Superior temporal gyrus (tissue), 1 donor: ENCODE measurements around the gene LARP1.

ENCODE experiments used
- DNase-seq: peaks from one replicate; pipeline ENCODE4 v3.0.0-alpha.2; 2016; ENCODE audit errors: extremely low spot score

LARP1 gene

GRCh38 chr5:154762261-154762660 lies 7.1 kb downstream of the LARP1 start:
- no peak for DNase-seq

DNA sequence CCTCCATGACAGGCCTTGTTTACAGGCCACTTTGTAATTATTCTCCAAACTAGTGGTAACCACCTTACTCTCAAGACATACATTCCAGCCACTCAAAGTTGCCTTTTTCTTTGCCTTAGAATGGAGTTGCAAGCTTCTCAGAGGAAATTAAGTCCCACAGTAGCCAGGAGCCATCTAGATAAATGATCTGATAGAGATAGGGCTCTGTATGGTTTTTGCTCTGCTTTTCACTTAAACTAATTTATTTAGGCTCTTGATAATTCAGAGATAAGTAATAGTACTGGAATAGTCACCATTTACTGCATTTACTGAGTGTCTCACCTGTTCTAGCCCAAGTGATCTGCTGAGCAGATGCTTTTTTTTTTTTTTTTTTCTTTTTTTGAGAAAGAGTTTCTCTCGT lies 7.5 kb downstream of the LARP1 start:
- no peak for DNase-seq

GRCh38 chr5:154764967-154765366 lies 9.8 kb downstream of the LARP1 start:
- no peak for DNase-seq

DNA sequence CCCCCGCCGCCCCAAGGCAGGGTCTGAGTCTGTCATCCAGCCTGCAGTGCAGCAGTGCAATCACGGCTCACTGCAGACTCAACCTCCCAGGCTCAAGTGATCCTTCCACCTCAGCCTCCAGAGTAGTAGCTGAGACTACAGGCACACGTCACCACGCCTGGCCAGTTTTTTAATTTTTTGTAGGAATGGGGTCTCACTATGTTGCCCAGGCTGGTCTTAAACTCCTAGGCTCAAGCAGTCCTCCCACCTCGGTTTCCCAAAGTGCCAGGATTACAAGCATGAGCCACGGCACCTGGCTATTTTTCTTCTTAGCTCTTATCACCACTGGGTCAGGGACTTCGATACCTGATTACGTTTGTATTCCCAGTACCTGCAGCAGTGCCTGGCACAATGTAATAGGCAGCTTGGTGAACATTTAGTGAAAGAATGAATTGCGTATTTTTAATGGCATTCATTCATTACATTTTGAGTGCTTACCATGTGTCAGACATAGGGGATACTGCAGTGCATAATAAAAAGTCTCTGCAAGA lies 10.3 kb downstream of the LARP1 start:
- DNase-seq = no peak

GRCh38 chr5:154766558-154767281 lies 11.5 kb downstream of the LARP1 start:
- no peak for DNase-seq

DNA sequence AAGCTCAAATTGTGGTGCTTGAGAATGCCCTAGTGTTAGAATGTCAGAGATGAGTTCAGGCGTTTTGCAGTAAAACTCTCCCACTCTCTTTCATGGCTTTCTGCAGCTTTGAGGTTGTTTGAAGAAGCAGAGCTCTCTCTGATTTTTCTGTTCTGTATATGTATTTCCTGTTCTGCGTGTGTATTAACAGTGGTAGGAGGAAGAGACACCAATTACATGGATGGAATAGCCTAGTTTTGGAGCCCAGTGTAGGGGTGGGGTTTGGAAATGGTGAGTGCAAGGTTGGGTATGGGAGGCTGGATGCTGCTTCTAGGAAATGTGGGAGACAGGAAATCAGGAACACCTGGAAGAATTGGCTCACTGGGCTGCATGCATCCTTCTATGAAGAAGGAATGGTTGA lies 12.4 kb downstream of the LARP1 start:
- DNase-seq = no peak

DNA sequence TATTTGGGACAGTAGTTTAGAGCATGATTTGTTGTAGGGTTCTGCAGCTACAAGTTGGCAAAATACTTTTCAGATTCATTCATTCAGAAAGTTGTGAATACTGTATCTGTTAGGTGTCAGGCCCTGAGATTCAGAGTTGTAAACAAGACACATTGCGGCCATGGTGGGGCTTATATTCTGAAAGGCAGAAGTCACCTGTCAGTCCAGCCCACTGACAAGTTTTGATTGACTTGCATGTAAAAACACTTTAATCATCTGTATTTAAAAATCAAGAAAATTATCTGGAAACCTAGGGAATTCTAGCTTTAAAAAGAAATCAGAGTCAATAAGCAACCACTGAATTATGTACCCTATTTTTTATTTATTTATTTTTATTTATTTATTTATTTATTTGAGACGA lies 13.0 kb downstream of the LARP1 start:
- no peak for DNase-seq

- no peak for DNase-seq
Measured at GRCh38 chr5:154770111-154770510, 14.9 kb downstream of the LARP1 start.

DNA sequence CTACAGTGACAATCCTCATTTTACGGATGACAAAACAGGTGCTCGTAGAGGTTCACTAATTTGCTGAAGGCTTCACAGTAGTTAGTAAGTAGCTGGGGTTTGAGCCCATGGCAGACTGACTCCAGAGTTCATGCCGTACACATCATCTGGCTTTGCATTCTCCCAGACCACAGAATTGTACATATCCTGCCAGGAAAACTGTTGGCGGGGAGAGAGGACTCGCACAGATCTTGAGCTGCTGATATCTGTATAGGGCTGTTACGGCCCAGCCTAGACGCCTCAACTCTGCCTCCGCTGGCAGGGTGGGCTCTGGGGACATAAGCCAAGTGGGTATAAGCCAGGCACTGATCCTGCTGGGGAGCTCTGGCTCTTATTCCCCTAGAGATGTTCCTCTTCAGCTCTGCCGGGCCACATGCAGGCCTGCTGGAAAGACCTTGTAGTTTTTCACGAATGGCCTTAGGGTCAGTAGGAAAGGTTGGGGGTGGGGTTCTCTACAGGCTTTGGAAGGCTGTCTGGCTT lies 16.3 kb downstream of the LARP1 start:
- no peak for DNase-seq

- DNase-seq = no peak
Measured at GRCh38 chr5:154773326-154773725, 18.1 kb downstream of the LARP1 start.

DNA sequence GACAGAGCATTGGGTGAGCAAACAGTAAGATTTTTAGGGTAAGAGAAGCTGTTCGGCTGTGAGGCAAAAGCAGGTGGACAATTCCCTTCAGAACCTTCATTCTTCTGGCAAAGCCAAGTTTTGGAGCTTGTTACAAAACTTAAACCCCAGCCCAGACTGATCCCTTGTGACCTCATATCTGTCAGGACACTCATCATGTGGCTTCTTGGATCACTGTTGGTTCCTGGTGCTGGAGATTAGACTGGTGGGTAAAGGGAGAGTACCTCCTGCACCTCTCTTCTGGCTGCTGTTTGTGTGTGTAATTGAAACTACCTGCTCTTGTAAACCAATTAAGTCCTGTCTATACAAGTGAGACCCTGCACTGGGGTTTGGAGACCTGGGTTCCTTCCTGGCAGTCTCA lies 21.0 kb downstream of the LARP1 start:
- DNase-seq = no peak

GRCh38 chr5:154778534-154778933 lies 23.4 kb downstream of the LARP1 start:
- DNase-seq = no peak

GRCh38 chr5:154779105-154779504 lies 23.9 kb downstream of the LARP1 start:
- DNase-seq = no peak

DNA sequence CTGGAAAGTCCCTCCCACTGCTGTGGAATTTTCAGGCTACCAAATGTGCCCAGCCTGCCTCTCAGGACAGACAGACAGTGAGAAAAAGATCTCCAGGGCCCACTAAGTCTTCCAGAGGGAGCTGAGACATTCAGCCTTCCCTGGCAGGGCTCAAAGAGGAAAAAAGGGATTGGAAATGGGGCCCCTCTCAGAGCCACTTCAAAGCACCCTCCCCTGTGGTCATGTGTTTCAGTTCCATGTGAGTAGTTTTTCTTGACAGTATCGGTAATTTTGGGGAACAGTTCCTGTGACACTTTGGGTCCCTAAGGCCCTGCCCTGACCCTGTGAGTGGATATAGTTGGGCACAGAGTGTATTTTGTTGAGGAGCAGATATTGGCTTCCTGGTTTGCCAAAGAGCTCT lies 25.0 kb downstream of the LARP1 start:
- no peak for DNase-seq

GRCh38 chr5:154782326-154782725 lies 27.1 kb downstream of the LARP1 start:
- no peak for DNase-seq

- no peak for DNase-seq
Measured at GRCh38 chr5:154782812-154783592, 27.8 kb downstream of the LARP1 start.

GRCh38 chr5:154783774-154784460 lies 28.7 kb downstream of the LARP1 start:
- no peak for DNase-seq

- no peak for DNase-seq
Measured at GRCh38 chr5:154784856-154785255, 29.7 kb downstream of the LARP1 start.

DNA sequence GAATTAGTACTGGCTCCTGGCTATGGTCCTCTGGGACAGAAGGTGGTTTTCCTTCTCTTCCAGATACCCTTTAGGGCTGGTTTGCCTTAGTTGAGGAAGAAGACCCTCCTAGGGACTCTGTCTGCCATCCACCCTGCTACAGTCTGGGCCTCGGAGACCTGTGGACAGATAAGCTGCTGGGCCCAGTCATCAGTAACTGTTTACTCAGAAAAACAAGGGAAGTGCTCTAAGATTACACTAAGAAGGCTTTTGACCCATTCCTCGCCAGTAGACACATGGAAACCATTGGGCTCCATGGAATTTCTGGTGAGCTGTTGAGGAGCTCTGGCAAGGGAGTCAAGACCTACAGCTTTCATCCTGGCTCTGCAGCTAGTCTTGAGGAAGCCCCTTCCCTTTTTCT lies 31.2 kb downstream of the LARP1 start:
- DNase-seq = no peak

DNA sequence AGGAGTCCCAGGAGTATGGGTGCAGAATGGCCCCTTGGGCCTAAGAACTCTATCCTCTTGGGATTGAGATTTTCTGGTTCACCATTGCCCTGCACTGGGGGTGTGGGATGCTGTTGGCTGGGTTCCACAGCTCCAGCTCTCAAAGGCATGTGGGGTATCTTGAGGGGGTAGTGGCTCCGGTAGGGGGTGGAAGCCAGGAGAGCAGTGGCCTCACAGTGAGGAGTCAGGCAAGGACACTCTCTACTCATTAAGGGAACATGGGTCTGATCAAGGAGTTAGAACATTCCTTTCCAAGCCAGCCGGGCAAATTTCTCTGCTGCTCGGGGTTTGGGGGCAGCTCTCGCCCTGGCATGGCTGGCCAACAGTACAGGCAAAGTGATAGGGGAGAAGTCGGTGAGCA lies 33.0 kb downstream of the LARP1 start:
- no peak for DNase-seq

GRCh38 chr5:154791535-154791934 lies 36.4 kb downstream of the LARP1 start:
- no peak for DNase-seq
